SJSA1 (cell line): ENCODE measurements around the gene SHC1. TPM values are rescaled to one million over a fixed set of nuclear protein-coding genes. Genes with fewer than 3 reads are reported as not detected.

Experiments used
- DNase-seq, 2 experiments: peaks; one replicate each; pipeline ENCODE4 v3.0.0-alpha.2; 2015 to 2020; ENCODE audit warnings: low spot score in 2 of 2, low read depth in 1 of 2
- H3K27ac ChIP-seq: fragments of 250-450 bp; sonication (Bioruptor Pico); 2 replicates; pipeline ENCODE4 v1.5.1; 2020; ENCODE audit warnings: mild to moderate bottlenecking, moderate library complexity
- H3K27me3 ChIP-seq: fragments of 250-450 bp; sonication (Bioruptor Pico); replicated peaks from 2 replicates; pipeline ENCODE4 v1.5.1; 2020; ENCODE audit warnings: mild to moderate bottlenecking, moderate library complexity
- H3K36me3 ChIP-seq: fragments of 250-450 bp; sonication (Bioruptor Pico); 2 replicates; pipeline ENCODE4 v1.5.1; 2020; ENCODE audit warnings: mild to moderate bottlenecking
- H3K4me1 ChIP-seq: fragments of 250-450 bp; sonication (Bioruptor Pico); replicated peaks from 2 replicates; pipeline ENCODE4 v1.6.1; 2021; ENCODE audit warnings: mild to moderate bottlenecking
- H3K4me3 ChIP-seq: fragments of 250-450 bp; sonication (Bioruptor Pico); 2 replicates; pipeline ENCODE4 v1.5.1; 2020; ENCODE audit warnings: mild to moderate bottlenecking
- H3K9me3 ChIP-seq: fragments of 250-450 bp; sonication (Bioruptor Pico); replicated peaks from 2 replicates; pipeline ENCODE4 v1.5.1; 2020; ENCODE audit warnings: mild to moderate bottlenecking
- total RNA-seq: library from RNA; depleted of rRNA; stranded (reverse); fragments of >200 nt; shearing (Covaris generic); gene quantifications from 2 replicates; pipeline ENCODE4 v1.2.3, GENCODE V29; 2014

The SHC1 gene
- total RNA-seq, 1 experiment from 2014 or later, result 155 TPM

GRCh38 chr1:154968731-154969130 is 1.8 kb downstream of the SHC1 start:
- H3K36me3 ChIP-seq, result peaks cover 66% of the 10 kb centered on the region
- no peaks in the 10 kb centered on the region for H3K27me3 ChIP-seq
- peaks cover 43% of the 10 kb centered on the region for H3K4me1 ChIP-seq
- no peak overlapping the region for H3K4me3 ChIP-seq
- DNase-seq, result no peak
- no peak overlapping the region for H3K27ac ChIP-seq
- no peaks in the 10 kb centered on the region for H3K9me3 ChIP-seq

GRCh38 chr1:154967331-154967950 is 3.1 kb downstream of the SHC1 start:
- H3K9me3 ChIP-seq, result no peaks in the 10 kb centered on the region
- peaks cover 79% of the 10 kb centered on the region for H3K36me3 ChIP-seq
- H3K4me1 ChIP-seq, result peaks cover 42% of the 10 kb centered on the region
- no peak for DNase-seq
- H3K4me3 ChIP-seq, result no peak overlapping the region
- H3K27me3 ChIP-seq, result no peaks in the 10 kb centered on the region
- no peak overlapping the region for H3K27ac ChIP-seq

- Histone ChIP-seq H3K9me3 (peaks cover 6% of the 10 kb centered on the region), H3K27me3 (no peaks in the 10 kb centered on the region), H3K36me3 (peaks cover 88% of the 10 kb centered on the region), H3K27ac (no peak overlapping the region), H3K4me3 (no peak overlapping the region), H3K4me1 (peaks cover 40% of the 10 kb centered on the region)
- DNase-seq, result no peak
Measured at GRCh38 chr1:154966111-154966510, 4.4 kb downstream of the SHC1 start.

- H3K4me1 ChIP-seq, result peaks cover 29% of the 10 kb centered on the region
- no peak overlapping the region for H3K27ac ChIP-seq
- no peak for DNase-seq
- H3K36me3 ChIP-seq, result peaks cover 88% of the 10 kb centered on the region
- peaks cover 6% of the 10 kb centered on the region for H3K9me3 ChIP-seq
- H3K4me3 ChIP-seq, result no peak overlapping the region
- no peaks in the 10 kb centered on the region for H3K27me3 ChIP-seq
Measured at GRCh38 chr1:154964359-154964758, 6.2 kb downstream of the SHC1 start.

- H3K27me3 ChIP-seq, result no peaks in the 10 kb centered on the region
- peaks cover 88% of the 10 kb centered on the region for H3K36me3 ChIP-seq
- peaks cover 6% of the 10 kb centered on the region for H3K9me3 ChIP-seq
- H3K4me1 ChIP-seq, result peaks cover 23% of the 10 kb centered on the region
- no peak overlapping the region for H3K4me3 ChIP-seq
- DNase-seq, result no peak
- no peak overlapping the region for H3K27ac ChIP-seq
Measured at GRCh38 chr1:154963643-154964042, 6.9 kb downstream of the SHC1 start.

- no peak overlapping the region for H3K27ac ChIP-seq
- H3K9me3 ChIP-seq, result peaks cover 6% of the 10 kb centered on the region
- H3K4me3 ChIP-seq, result no peak overlapping the region
Measured at GRCh38 chr1:154962795-154963330, 7.7 kb downstream of the SHC1 start.

GRCh38 chr1:154962156-154962749 is 8.3 kb downstream of the SHC1 start:
- Histone ChIP-seq H3K4me3 (peak overlapping the region; percentile 97), H3K27ac (peak overlapping the region; percentile 96), H3K36me3 (peaks cover 83% of the 10 kb centered on the region)

More at GRCh38 chr1:154962795-154963330, 7.7 kb downstream of the SHC1 start:
- H3K4me1 ChIP-seq, result peaks cover 23% of the 10 kb centered on the region
- peaks cover 88% of the 10 kb centered on the region for H3K36me3 ChIP-seq
- DNase-seq, result no peak
- no peaks in the 10 kb centered on the region for H3K27me3 ChIP-seq

GRCh38 chr1:154961207-154962155 is 9.1 kb downstream of the SHC1 start, which contains the start of gene PYGO2:
Gene PYGO2 (minus strand): TSS chr1:154961782. CDS start chr1:154961576, 206 bp downstream.
- H3K9me3 ChIP-seq, result peaks cover 6% of the 10 kb centered on the region
- DNase-seq, result peak; percentile 84 to 94
- H3K27me3 ChIP-seq, result no peaks in the 10 kb centered on the region
- H3K36me3 ChIP-seq, result peaks cover 75% of the 10 kb centered on the region
- H3K4me3 ChIP-seq, result peak within 1 kb of the TSS; percentile 97
- H3K4me1 ChIP-seq, result peaks cover 26% of the 10 kb centered on the region
- peak within 1 kb of the TSS; percentile 96 for H3K27ac ChIP-seq

More at GRCh38 chr1:154962156-154962749, 8.3 kb downstream of the SHC1 start:
- peaks cover 23% of the 10 kb centered on the region for H3K4me1 ChIP-seq
- peaks cover 6% of the 10 kb centered on the region for H3K9me3 ChIP-seq
- DNase-seq, result no peak
- no peaks in the 10 kb centered on the region for H3K27me3 ChIP-seq

GRCh38 chr1:154960446-154961136 is 10.0 kb downstream of the SHC1 start:
- H3K4me3 ChIP-seq, result peak overlapping the region; percentile 97
- H3K27ac ChIP-seq, result no peak overlapping the region
- DNase-seq, result no peak
- no peaks in the 10 kb centered on the region for H3K27me3 ChIP-seq
- peaks cover 66% of the 10 kb centered on the region for H3K36me3 ChIP-seq
- H3K4me1 ChIP-seq, result peaks cover 29% of the 10 kb centered on the region
- H3K9me3 ChIP-seq, result peaks cover 6% of the 10 kb centered on the region

- Histone ChIP-seq H3K27me3 (no peaks in the 10 kb centered on the region), H3K9me3 (peaks cover 6% of the 10 kb centered on the region), H3K36me3 (peaks cover 54% of the 10 kb centered on the region), H3K27ac (no peak overlapping the region), H3K4me1 (peaks cover 34% of the 10 kb centered on the region), H3K4me3 (no peak overlapping the region)
- no peak for DNase-seq
Measured at GRCh38 chr1:154959426-154959780, 11.1 kb downstream of the SHC1 start.

GRCh38 chr1:154958681-154959425 is 11.7 kb downstream of the SHC1 start:
- Histone ChIP-seq H3K27ac (no peak overlapping the region), H3K4me1 (peaks cover 34% of the 10 kb centered on the region), H3K4me3 (no peak overlapping the region), H3K9me3 (peaks cover 6% of the 10 kb centered on the region), H3K27me3 (no peaks in the 10 kb centered on the region), H3K36me3 (peaks cover 49% of the 10 kb centered on the region)
- no peak for DNase-seq

- DNase-seq, result no peak
- H3K4me1 ChIP-seq, result peaks cover 33% of the 10 kb centered on the region
- H3K36me3 ChIP-seq, result peaks cover 41% of the 10 kb centered on the region
- H3K9me3 ChIP-seq, result peaks cover 6% of the 10 kb centered on the region
- no peaks in the 10 kb centered on the region for H3K27me3 ChIP-seq
- no peak overlapping the region for H3K27ac ChIP-seq
- H3K4me3 ChIP-seq, result no peak overlapping the region
Measured at GRCh38 chr1:154958036-154958435, 12.5 kb downstream of the SHC1 start.
